ENCODE measurements around the gene PDCD1. TPM values are rescaled to one million over a fixed set of nuclear protein-coding genes. Genes with fewer than 3 reads are reported as not detected.
A peak's percentile ranks its signal among the peaks of the same experiment; 100 is the strongest.

PDCD1 gene
- total and polyA plus RNA-seq, 7 experiments from 2014 or later, result 0.24 to 9.4 (median 0.85) TPM; not detected in 2

GRCh38 chr2:241843321-241844065, 15.2 kb downstream of the PDCD1 start:
- Mint-ChIP-seq H3K27ac (peak overlapping the region in 5 of 9 donors; percentile 67 to 88 (median 80)), H3K4me1 (peaks cover 21 to 37% (median 32%) of the 10 kb centered on the region in 7 donors), H3K36me3 (peaks cover 0 to 2% (median 0%) of the 10 kb centered on the region in 5 donors), H3K9me3 (peaks cover 0 to 2% (median 0%) of the 10 kb centered on the region in 11 donors), H3K4me3 (peak overlapping the region; percentile 60 to 81 (median 76)), H3K27me3 (peaks cover 0 to 6% (median 0%) of the 10 kb centered on the region in 5 donors)
- ChIA-PET POLR2A (interaction anchor here (1.0 kb wide), 1 partner anchor 25 kb away, joined by 3 read pairs; no protein-coding TSS in a partner anchor), CTCF (no interaction called here)
- intact Hi-C loops (cut with micrococcal nuclease), result loop anchor here (1.0 to 5.0 kb wide), 3 partner anchors 16 to 39 kb away; no protein-coding TSS in a partner anchor
- Histone ChIP-seq H3K27ac (ENCODE audit: low read depth, low read length) (no peak overlapping the region), H3K9me3 (ENCODE audit: control insufficient read depth in 2 of 3, low read length in 3 of 3) (no peaks in the 10 kb centered on the region), H3K4me3 (ENCODE audit: low read length) (peak overlapping the region; percentile 47), H3K4me1 (ENCODE audit: control insufficient read depth in 2 of 2, insufficient read depth in 2 of 2, low read length in 2 of 2) (peaks cover 20 to 28% of the 10 kb centered on the region in 2 donors), H3K27me3 (ENCODE audit: control insufficient read depth in 2 of 2, insufficient read depth in 2 of 2, low read length in 2 of 2) (no peaks in the 10 kb centered on the region), H3K36me3 (ENCODE audit: control insufficient read depth in 2 of 3, insufficient read depth in 3 of 3, low read length in 3 of 3) (no peaks in the 10 kb centered on the region)
- DNase-seq (no peak), ATAC-seq (no peak)

GRCh38 chr2:241842620-241843211, 16.0 kb downstream of the PDCD1 start:
- H3K36me3 ChIP-seq (ENCODE audit: control insufficient read depth in 2 of 3, insufficient read depth in 3 of 3, low read length in 3 of 3), result no peaks in the 10 kb centered on the region
- peak overlapping the region; percentile 38 to 88 (median 76) for H3K27ac Mint-ChIP-seq
- peaks cover 0 to 2% (median 0%) of the 10 kb centered on the region in 5 donors for H3K36me3 Mint-ChIP-seq
- peak overlapping the region; percentile 60 to 81 (median 76) for H3K4me3 Mint-ChIP-seq
- no peaks in the 10 kb centered on the region for H3K27me3 ChIP-seq (ENCODE audit: control insufficient read depth in 2 of 2, insufficient read depth in 2 of 2, low read length in 2 of 2)
- H3K27me3 Mint-ChIP-seq, result peaks cover 0 to 10% (median 0%) of the 10 kb centered on the region in 5 donors
- peak overlapping the region; percentile 47 for H3K4me3 ChIP-seq (ENCODE audit: low read length)
- H3K4me1 ChIP-seq (ENCODE audit: control insufficient read depth in 2 of 2, insufficient read depth in 2 of 2, low read length in 2 of 2), result peaks cover 20 to 28% of the 10 kb centered on the region in 2 donors
- H3K4me1 Mint-ChIP-seq, result peaks cover 21 to 37% (median 32%) of the 10 kb centered on the region in 7 donors
- intact Hi-C loops (cut with micrococcal nuclease), result loop anchor here in 1 of 2 donors (5.0 kb wide), 1 partner anchor 40 kb away; no protein-coding TSS in a partner anchor
- H3K9me3 Mint-ChIP-seq, result peaks cover 0 to 2% (median 0%) of the 10 kb centered on the region in 11 donors
- POLR2A ChIA-PET, result interaction anchor here (0.6 kb wide), 1 partner anchor 102 kb away, joined by 3 read pairs; no protein-coding TSS in a partner anchor
- CTCF ChIA-PET, result no interaction called here
- H3K27ac ChIP-seq (ENCODE audit: low read depth, low read length), result peak overlapping the region; percentile 16
- H3K9me3 ChIP-seq (ENCODE audit: control insufficient read depth in 2 of 3, low read length in 3 of 3), result no peaks in the 10 kb centered on the region
- peak; percentile 77 for ATAC-seq
- DNase-seq, result peak in 2 of 9 donors; percentile 12 to 57

GRCh38 chr2:241842067-241842415, 16.7 kb downstream of the PDCD1 start:
- no peaks in the 10 kb centered on the region for H3K27me3 ChIP-seq (ENCODE audit: control insufficient read depth in 2 of 2, insufficient read depth in 2 of 2, low read length in 2 of 2)
- DNase-seq, result no peak
- ChIA-PET POLR2A (interaction anchor here (0.6 to 0.9 kb wide), 2 partner anchors 101 to 137 kb away, joined by 3 to 6 read pairs; no protein-coding TSS in a partner anchor), CTCF (no interaction called here)
- Mint-ChIP-seq H3K9me3 (peaks cover 0 to 2% (median 0%) of the 10 kb centered on the region in 11 donors), H3K27ac (peak overlapping the region in 2 of 9 donors; percentile 26 to 88), H3K36me3 (peaks cover 0 to 2% (median 0%) of the 10 kb centered on the region in 5 donors), H3K4me3 (peak overlapping the region in 1 of 10 donors; percentile 21), H3K27me3 (peaks cover 0 to 17% (median 0%) of the 10 kb centered on the region in 5 donors), H3K4me1 (peaks cover 25 to 39% (median 32%) of the 10 kb centered on the region in 7 donors)
- H3K9me3 ChIP-seq (ENCODE audit: control insufficient read depth in 2 of 3, low read length in 3 of 3), result no peaks in the 10 kb centered on the region
- peaks cover 20 to 28% of the 10 kb centered on the region in 2 donors for H3K4me1 ChIP-seq (ENCODE audit: control insufficient read depth in 2 of 2, insufficient read depth in 2 of 2, low read length in 2 of 2)
- H3K27ac ChIP-seq (ENCODE audit: low read depth, low read length), result no peak overlapping the region
- H3K36me3 ChIP-seq (ENCODE audit: control insufficient read depth in 2 of 3, insufficient read depth in 3 of 3, low read length in 3 of 3), result no peaks in the 10 kb centered on the region
- intact Hi-C loops (cut with micrococcal nuclease), result loop anchor here in 1 of 2 donors (5.0 kb wide), 1 partner anchor 40 kb away; no protein-coding TSS in a partner anchor
- H3K4me3 ChIP-seq (ENCODE audit: low read length), result no peak overlapping the region
- no peak for ATAC-seq

GRCh38 chr2:241841181-241842066, 17.3 kb downstream of the PDCD1 start:
- H3K4me3 Mint-ChIP-seq, result peak overlapping the region in 2 of 10 donors; percentile 38 to 45
- H3K27me3 Mint-ChIP-seq, result peaks cover 0 to 20% (median 0%) of the 10 kb centered on the region in 5 donors
- Histone ChIP-seq H3K9me3 (ENCODE audit: control insufficient read depth in 2 of 3, low read length in 3 of 3) (no peaks in the 10 kb centered on the region), H3K27me3 (ENCODE audit: control insufficient read depth in 2 of 2, insufficient read depth in 2 of 2, low read length in 2 of 2) (no peaks in the 10 kb centered on the region), H3K4me1 (ENCODE audit: control insufficient read depth in 2 of 2, insufficient read depth in 2 of 2, low read length in 2 of 2) (peaks cover 20 to 28% of the 10 kb centered on the region in 2 donors), H3K36me3 (ENCODE audit: control insufficient read depth in 2 of 3, insufficient read depth in 3 of 3, low read length in 3 of 3) (no peaks in the 10 kb centered on the region), H3K27ac (ENCODE audit: low read depth, low read length) (no peak overlapping the region), H3K4me3 (ENCODE audit: low read length) (no peak overlapping the region)
- intact Hi-C loops (cut with micrococcal nuclease), result loop anchor here in 1 of 2 donors (5.0 kb wide), 1 partner anchor 41 kb away; no protein-coding TSS in a partner anchor
- no peak for ATAC-seq
- peaks cover 0 to 2% (median 0%) of the 10 kb centered on the region in 5 donors for H3K36me3 Mint-ChIP-seq
- POLR2A ChIA-PET, result interaction anchor here (0.6 to 0.9 kb wide), 3 partner anchors 38 to 203 kb away, joined by 3 to 6 read pairs (median 3); no protein-coding TSS in a partner anchor
- H3K9me3 Mint-ChIP-seq, result peaks cover 0 to 2% (median 0%) of the 10 kb centered on the region in 11 donors
- peak overlapping the region in 1 of 9 donors; percentile 38 for H3K27ac Mint-ChIP-seq
- no peak for DNase-seq
- peaks cover 24 to 44% (median 31%) of the 10 kb centered on the region in 7 donors for H3K4me1 Mint-ChIP-seq
- CTCF ChIA-PET, result interaction anchor here (1.4 kb wide), 1 partner anchor 38 kb away, joined by 4 read pairs; no protein-coding TSS in a partner anchor

- Mint-ChIP-seq H3K27me3 (peaks cover 0 to 38% (median 0%) of the 10 kb centered on the region in 5 donors), H3K4me1 (peaks cover 0 to 15% (median 6%) of the 10 kb centered on the region in 7 donors), H3K4me3 (no peak overlapping the region), H3K27ac (no peak overlapping the region), H3K9me3 (peaks cover 0 to 2% (median 0%) of the 10 kb centered on the region in 11 donors), H3K36me3 (peaks cover 0 to 2% (median 0%) of the 10 kb centered on the region in 5 donors)
- intact Hi-C loops (cut with micrococcal nuclease), result no loop called here
- H3K27ac ChIP-seq (ENCODE audit: low read depth, low read length), result no peak overlapping the region
- H3K27me3 ChIP-seq (ENCODE audit: control insufficient read depth in 2 of 2, insufficient read depth in 2 of 2, low read length in 2 of 2), result no peaks in the 10 kb centered on the region
- H3K36me3 ChIP-seq (ENCODE audit: control insufficient read depth in 2 of 3, insufficient read depth in 3 of 3, low read length in 3 of 3), result no peaks in the 10 kb centered on the region
- ATAC-seq, result no peak
- no peak overlapping the region for H3K4me3 ChIP-seq (ENCODE audit: low read length)
- no peak for DNase-seq
- no peaks in the 10 kb centered on the region for H3K4me1 ChIP-seq (ENCODE audit: control insufficient read depth in 2 of 2, insufficient read depth in 2 of 2, low read length in 2 of 2)
- ChIA-PET POLR2A (no interaction called here), CTCF (interaction anchor here (1.0 kb wide), 1 partner anchor 9 kb away, joined by 3 read pairs; no protein-coding TSS in a partner anchor)
- no peaks in the 10 kb centered on the region for H3K9me3 ChIP-seq (ENCODE audit: control insufficient read depth in 2 of 3, low read length in 3 of 3)
Observed at GRCh38 chr2:241837197-241837965, 21.3 kb downstream of the PDCD1 start.

Measured in naive thymus-derived CD4-positive, alpha-beta T cell (primary cell).